Trophoblast cell (in vitro differentiated cells and primary cell): ENCODE data around the gene LTA4H.

Experiments used
- DNase-seq, 2 donors: peaks; one replicate each; pipeline ENCODE4 v3.0.0-alpha.2; 2016
- H2AFZ ChIP-seq: 2 replicates; pipeline ENCODE4 v1.6.1; 2013; ENCODE audit warnings: low read length, moderate library complexity, mild to moderate bottlenecking; ENCODE audit not compliant: insufficient read depth, poor library complexity
- H2AK5ac ChIP-seq: 2 replicates; pipeline ENCODE4 v1.6.1; 2013; ENCODE audit warnings: mild to moderate bottlenecking, low read length
- H2BK120ac ChIP-seq: 2 replicates; pipeline ENCODE4 v1.6.1; 2013; ENCODE audit warnings: low read length, mild to moderate bottlenecking, moderate library complexity; ENCODE audit not compliant: insufficient read depth, poor library complexity
- H2BK12ac ChIP-seq: 2 replicates; pipeline ENCODE4 v1.6.1; 2013; ENCODE audit warnings: mild to moderate bottlenecking, low read length, moderate library complexity
- H2BK5ac ChIP-seq: 2 replicates; pipeline ENCODE4 v1.6.1; 2013; ENCODE audit warnings: low read length, low read depth, moderate library complexity, mild to moderate bottlenecking; ENCODE audit not compliant: poor library complexity
- H3K14ac ChIP-seq: 2 replicates; pipeline ENCODE4 v1.6.1; 2013; ENCODE audit warnings: mild to moderate bottlenecking, low read length
- H3K18ac ChIP-seq: 2 replicates; pipeline ENCODE4 v1.6.1; 2013; ENCODE audit warnings: mild to moderate bottlenecking, low read length
- H3K23ac ChIP-seq: 2 replicates; pipeline ENCODE4 v1.6.1; 2013; ENCODE audit warnings: low read length
- H3K27ac ChIP-seq: 2 replicates; pipeline ENCODE4 v1.5.1; 2013; ENCODE audit warnings: low read depth, mild to moderate bottlenecking, inconsistent platforms, low read length, moderate library complexity
- H3K27me3 ChIP-seq: 2 replicates; pipeline ENCODE4 v1.6.1; 2013; ENCODE audit warnings: inconsistent platforms, mild to moderate bottlenecking, low read length, moderate library complexity; ENCODE audit not compliant: insufficient read depth
- H3K36me3 ChIP-seq, 2 experiments: 1 replicate in 1 of 2; 2 replicates in 1 of 2; pipeline ENCODE4 v1.6.1; 2013; ENCODE audit warnings: low read length in 2 of 2, mild to moderate bottlenecking in 2 of 2, moderate library complexity in 1 of 2; ENCODE audit not compliant: insufficient read depth in 2 of 2, control insufficient read depth in 1 of 2
- H3K4ac ChIP-seq: 2 replicates; pipeline ENCODE4 v1.6.1; 2013; ENCODE audit warnings: low read depth, mild to moderate bottlenecking, low read length, moderate library complexity
- H3K4me1 ChIP-seq, 2 experiments: 1 replicate in 1 of 2; 2 replicates in 1 of 2; pipeline ENCODE4 v1.6.1; 2013; ENCODE audit warnings: low read length in 2 of 2, mild to moderate bottlenecking in 2 of 2, moderate library complexity in 1 of 2; ENCODE audit not compliant: insufficient read depth in 2 of 2, control insufficient read depth in 1 of 2
- H3K4me2 ChIP-seq: 2 replicates; pipeline ENCODE4 v1.6.1; 2013; ENCODE audit warnings: inconsistent platforms, mild to moderate bottlenecking, low read length, moderate library complexity
- H3K4me3 ChIP-seq: 2 replicates; pipeline ENCODE4 v1.5.1; 2013; ENCODE audit warnings: mild to moderate bottlenecking, low read depth, low read length, inconsistent platforms
- H3K79me1 ChIP-seq: one replicate; pipeline ENCODE4 v1.6.1; 2013; ENCODE audit warnings: low read length
- H3K79me2 ChIP-seq: 2 replicates; pipeline ENCODE4 v1.6.1; 2013; ENCODE audit warnings: low read length, mild to moderate bottlenecking; ENCODE audit not compliant: control insufficient read depth, insufficient read depth, poor library complexity
- H3K9ac ChIP-seq: 2 replicates; pipeline ENCODE4 v1.6.1; 2013; ENCODE audit warnings: mild to moderate bottlenecking, low read length
- H3K9me3 ChIP-seq: 2 replicates; pipeline ENCODE4 v1.6.1; 2013; ENCODE audit warnings: low read depth, mild to moderate bottlenecking, control low read depth, inconsistent platforms, low read length; ENCODE audit not compliant: insufficient read depth
- H4K12ac ChIP-seq: 2 replicates; pipeline ENCODE4 v1.6.1; 2013; ENCODE audit warnings: low read depth, mild to moderate bottlenecking, low read length, moderate library complexity
- H4K8ac ChIP-seq: 2 replicates; pipeline ENCODE4 v1.6.1; 2013; ENCODE audit warnings: low read depth, mild to moderate bottlenecking, low read length, moderate library complexity
- H4K91ac ChIP-seq: one replicate; pipeline ENCODE4 v1.6.1; 2013; ENCODE audit warnings: low read depth, mild to moderate bottlenecking, low read length, moderate library complexity
- WGBS: extraction: QIAGEN DNeasy Blood & Tissue Kit; methylation state at CpG from one replicate; pipeline ENCODE4 v1.1.7; 2013; ENCODE audit warnings: missing lambda C conversion rate; ENCODE audit not compliant: insufficient read length, insufficient coverage; ENCODE audit errors: extremely low coverage; 5-methylcytosine and 5-hydroxymethylcytosine counted together

LTA4H gene

GRCh38 chr12:95978351-95978750 lies 57.0 kb downstream of the LTA4H start:
- DNase-seq, result no peak
- Histone ChIP-seq H3K9ac (no peak overlapping the region), H3K79me1 (no peaks in the 10 kb centered on the region), H2AFZ (no peak overlapping the region), H2BK120ac (no peak overlapping the region), H4K12ac (no peak overlapping the region), H3K27me3 (no peaks in the 10 kb centered on the region), H3K79me2 (no peaks in the 10 kb centered on the region), H4K91ac (no peak overlapping the region), H3K27ac (no peak overlapping the region), H4K8ac (no peak overlapping the region), H3K4me1 (peaks cover 4 to 6% of the 10 kb centered on the region in 2 experiments), H3K36me3 (no peaks in the 10 kb centered on the region), H3K18ac (no peak overlapping the region), H3K4me2 (no peak overlapping the region), H3K4ac (no peak overlapping the region), H3K14ac (no peak overlapping the region), H2BK12ac (no peak overlapping the region), H3K9me3 (no peaks in the 10 kb centered on the region), H2BK5ac (no peak overlapping the region), H3K4me3 (no peak overlapping the region), H3K23ac (no peak overlapping the region), H2AK5ac (no peak overlapping the region)
- no CpG with 5 or more reads among the region's 5 CpGs for WGBS

- H3K27me3 ChIP-seq, result no peaks in the 10 kb centered on the region
- no peak overlapping the region for H2AFZ ChIP-seq
- no peak overlapping the region for H3K4ac ChIP-seq
- H2BK12ac ChIP-seq, result no peak overlapping the region
- H3K36me3 ChIP-seq, result no peaks in the 10 kb centered on the region
- H3K18ac ChIP-seq, result no peak overlapping the region
- no peak overlapping the region for H2BK120ac ChIP-seq
- no peak overlapping the region for H4K12ac ChIP-seq
- H3K9ac ChIP-seq, result no peak overlapping the region
- H2BK5ac ChIP-seq, result no peak overlapping the region
- H3K79me1 ChIP-seq, result no peaks in the 10 kb centered on the region
- H3K9me3 ChIP-seq, result no peaks in the 10 kb centered on the region
- no peak overlapping the region for H4K91ac ChIP-seq
- H3K23ac ChIP-seq, result no peak overlapping the region
- no peak overlapping the region for H3K4me2 ChIP-seq
- no peak overlapping the region for H2AK5ac ChIP-seq
- no peak overlapping the region for H4K8ac ChIP-seq
- H3K4me3 ChIP-seq, result no peak overlapping the region
- peaks cover 7 to 9% of the 10 kb centered on the region in 2 experiments for H3K4me1 ChIP-seq
- no peaks in the 10 kb centered on the region for H3K79me2 ChIP-seq
- DNase-seq, result no peak
- no CpG with 5 or more reads among the region's 11 CpGs for WGBS
- no peak overlapping the region for H3K27ac ChIP-seq
- H3K14ac ChIP-seq, result no peak overlapping the region
These were observed 57.6 kb downstream of the LTA4H start for GRCh38 chr12:95977764-95978305.

- no peak overlapping the region for H3K14ac ChIP-seq
- H3K79me1 ChIP-seq, result peaks cover 2% of the 10 kb centered on the region
- no peak overlapping the region for H2AK5ac ChIP-seq
- H3K23ac ChIP-seq, result no peak overlapping the region
- H2BK5ac ChIP-seq, result no peak overlapping the region
- no peaks in the 10 kb centered on the region for H3K79me2 ChIP-seq
- H3K4me2 ChIP-seq, result no peak overlapping the region
- no peak overlapping the region for H4K12ac ChIP-seq
- H2AFZ ChIP-seq, result no peak overlapping the region
- no peaks in the 10 kb centered on the region for H3K36me3 ChIP-seq
- no peak overlapping the region for H3K4ac ChIP-seq
- no peak overlapping the region for H2BK120ac ChIP-seq
- peak in 1 of 2 donors; percentile 49 for DNase-seq
- no peak overlapping the region for H3K9ac ChIP-seq
- no peaks in the 10 kb centered on the region for H3K27me3 ChIP-seq
- H4K8ac ChIP-seq, result no peak overlapping the region
- peaks cover 16 to 17% of the 10 kb centered on the region in 2 experiments for H3K4me1 ChIP-seq
- no peak overlapping the region for H3K4me3 ChIP-seq
- H4K91ac ChIP-seq, result no peak overlapping the region
- no peaks in the 10 kb centered on the region for H3K9me3 ChIP-seq
- H2BK12ac ChIP-seq, result no peak overlapping the region
- H3K27ac ChIP-seq, result no peak overlapping the region
- H3K18ac ChIP-seq, result no peak overlapping the region
- WGBS, result no CpG with 5 or more reads among the region's 8 CpGs
These were observed 59.0 kb downstream of the LTA4H start for GRCh38 chr12:95976416-95976832.

GRCh38 chr12:95975491-95975890 lies 59.9 kb downstream of the LTA4H start:
- no CpG with 5 or more reads among the region's 4 CpGs for WGBS
- Histone ChIP-seq H3K9ac (no peak overlapping the region), H3K27ac (no peak overlapping the region)

More at GRCh38 chr12:95975491-95975890, 59.9 kb downstream of the LTA4H start:
- Histone ChIP-seq H3K4me1 (peaks cover 18 to 20% of the 10 kb centered on the region in 2 experiments), H2AFZ (no peak overlapping the region), H3K4me2 (no peak overlapping the region), H2BK12ac (no peak overlapping the region), H2BK5ac (no peak overlapping the region), H3K4me3 (no peak overlapping the region), H3K18ac (no peak overlapping the region), H3K36me3 (no peaks in the 10 kb centered on the region), H4K91ac (no peak overlapping the region), H4K8ac (no peak overlapping the region), H3K23ac (no peak overlapping the region), H3K27me3 (no peaks in the 10 kb centered on the region), H4K12ac (no peak overlapping the region), H2AK5ac (no peak overlapping the region), H3K14ac (no peak overlapping the region), H3K4ac (no peak overlapping the region), H3K9me3 (no peaks in the 10 kb centered on the region), H2BK120ac (no peak overlapping the region), H3K79me2 (no peaks in the 10 kb centered on the region), H3K79me1 (peaks cover 4% of the 10 kb centered on the region)
- no peak for DNase-seq
